BLaER1 (cell line): ENCODE results near the gene LRRC37B.
"Not testable (repeated sequence)": the region's sequence is repeated elsewhere in the genome, so short reads cannot be mapped to it uniquely, and the experiment has no call there.

Source experiments
- H3K27ac ChIP-seq: shearing (Covaris generic); formaldehyde crosslinking; 2 replicates; pipeline ENCODE4 v1.8.1; 2022
- H3K27me3 ChIP-seq: shearing (Covaris generic); formaldehyde crosslinking; 2 replicates; pipeline ENCODE4 v1.8.1; 2022
- H3K36me3 ChIP-seq: shearing (Covaris generic); formaldehyde crosslinking; 2 replicates; pipeline ENCODE4 v1.8.1; 2022
- H3K4me1 ChIP-seq: shearing (Covaris generic); formaldehyde crosslinking; 2 replicates; pipeline ENCODE4 v1.8.1; 2022
- H3K4me2 ChIP-seq: shearing (Covaris generic); formaldehyde crosslinking; 2 replicates; pipeline ENCODE4 v1.8.1; 2022
- H3K4me3 ChIP-seq: shearing (Covaris generic); formaldehyde crosslinking; 2 replicates; pipeline ENCODE4 v1.8.1; 2022
- H3K9ac ChIP-seq: shearing (Covaris generic); formaldehyde crosslinking; 2 replicates; pipeline ENCODE4 v1.8.1; 2022
- H3K9me3 ChIP-seq: shearing (Covaris generic); formaldehyde crosslinking; 2 replicates; pipeline ENCODE4 v1.8.1; 2022
- H4K20me1 ChIP-seq: shearing (Covaris generic); formaldehyde crosslinking; 2 replicates; pipeline ENCODE4 v1.8.1; 2022

The LRRC37B gene

GRCh38 chr17:32047663-32048062 is 40.5 kb downstream of the LRRC37B start:
- H3K27me3 ChIP-seq, H3K4me2 ChIP-seq, H3K9me3 ChIP-seq, H3K27ac ChIP-seq, H3K9ac ChIP-seq, H3K4me3 ChIP-seq, H3K4me1 ChIP-seq, H4K20me1 ChIP-seq: not testable (repeated sequence)
- peaks cover 12% of the 10 kb centered on the region for H3K36me3 ChIP-seq

GRCh38 chr17:32054985-32055384 is 47.8 kb downstream of the LRRC37B start:
- H4K20me1 ChIP-seq, H3K9me3 ChIP-seq, H3K36me3 ChIP-seq, H3K4me1 ChIP-seq, H3K27me3 ChIP-seq, H3K9ac ChIP-seq, H3K4me2 ChIP-seq, H3K27ac ChIP-seq, H3K4me3 ChIP-seq: not testable (repeated sequence)

- not testable (repeated sequence) for H3K27me3 ChIP-seq, H3K27ac ChIP-seq, H3K4me2 ChIP-seq, H3K9me3 ChIP-seq, H3K4me1 ChIP-seq, H3K36me3 ChIP-seq, H3K4me3 ChIP-seq, H3K9ac ChIP-seq, H4K20me1 ChIP-seq
Observed at GRCh38 chr17:32055425-32055824, 48.2 kb downstream of the LRRC37B start.

GRCh38 chr17:32056500-32056899 is 49.3 kb downstream of the LRRC37B start:
- not testable (repeated sequence) for H3K9ac ChIP-seq, H3K4me2 ChIP-seq, H4K20me1 ChIP-seq, H3K9me3 ChIP-seq, H3K36me3 ChIP-seq, H3K27ac ChIP-seq, H3K4me1 ChIP-seq, H3K4me3 ChIP-seq, H3K27me3 ChIP-seq

- H3K27me3 ChIP-seq, H3K4me2 ChIP-seq, H3K9ac ChIP-seq, H3K27ac ChIP-seq, H3K36me3 ChIP-seq, H4K20me1 ChIP-seq, H3K9me3 ChIP-seq, H3K4me1 ChIP-seq, H3K4me3 ChIP-seq: not testable (repeated sequence)
Observed at GRCh38 chr17:32057460-32058105, 50.4 kb downstream of the LRRC37B start.

- H3K4me1 ChIP-seq: peaks cover 22% of the 10 kb centered on the region
- H3K27me3 ChIP-seq, H3K9me3 ChIP-seq, H3K4me3 ChIP-seq, H3K27ac ChIP-seq, H3K9ac ChIP-seq, H3K36me3 ChIP-seq, H3K4me2 ChIP-seq, H4K20me1 ChIP-seq: not testable (repeated sequence)
Observed at GRCh38 chr17:32060695-32061094, 53.5 kb downstream of the LRRC37B start.

- H3K4me2 ChIP-seq, H3K4me3 ChIP-seq, H3K36me3 ChIP-seq, H4K20me1 ChIP-seq, H3K9ac ChIP-seq, H3K27ac ChIP-seq, H3K27me3 ChIP-seq, H3K9me3 ChIP-seq: not testable (repeated sequence)
- H3K4me1 ChIP-seq: peaks cover 30% of the 10 kb centered on the region
Observed at GRCh38 chr17:32061840-32062239, 54.7 kb downstream of the LRRC37B start.

- not testable (repeated sequence) for H3K27ac ChIP-seq, H3K4me3 ChIP-seq, H3K36me3 ChIP-seq, H3K27me3 ChIP-seq, H3K9me3 ChIP-seq, H3K9ac ChIP-seq, H4K20me1 ChIP-seq
- Histone ChIP-seq H3K4me2 (peak overlapping the region; percentile 30), H3K4me1 (peaks cover 30% of the 10 kb centered on the region)
Observed at GRCh38 chr17:32064091-32064490, 56.9 kb downstream of the LRRC37B start.

- not testable (repeated sequence) for H3K9ac ChIP-seq, H4K20me1 ChIP-seq, H3K27me3 ChIP-seq, H3K9me3 ChIP-seq, H3K4me3 ChIP-seq, H3K36me3 ChIP-seq
- Histone ChIP-seq H3K4me1 (peaks cover 30% of the 10 kb centered on the region), H3K4me2 (peak overlapping the region; percentile 55), H3K27ac (peak overlapping the region; percentile 65)
Observed at GRCh38 chr17:32066123-32066680, 59.0 kb downstream of the LRRC37B start.

GRCh38 chr17:32066863-32067642 is 59.9 kb downstream of the LRRC37B start:
- not testable (repeated sequence) for H3K9me3 ChIP-seq, H3K27me3 ChIP-seq, H3K4me3 ChIP-seq, H3K36me3 ChIP-seq, H4K20me1 ChIP-seq, H3K9ac ChIP-seq
- Histone ChIP-seq H3K4me1 (peaks cover 30% of the 10 kb centered on the region), H3K27ac (peak overlapping the region; percentile 65; the same call in 1 of the 2 replicates), H3K4me2 (peak overlapping the region; percentile 55)

GRCh38 chr17:32069067-32069466 is 61.9 kb downstream of the LRRC37B start:
- H4K20me1 ChIP-seq, H3K27me3 ChIP-seq, H3K9me3 ChIP-seq, H3K27ac ChIP-seq, H3K36me3 ChIP-seq, H3K9ac ChIP-seq, H3K4me2 ChIP-seq, H3K4me3 ChIP-seq: not testable (repeated sequence)
- H3K4me1 ChIP-seq: peaks cover 16% of the 10 kb centered on the region

- not testable (repeated sequence) for H3K36me3 ChIP-seq, H3K4me1 ChIP-seq, H3K9me3 ChIP-seq, H3K27me3 ChIP-seq, H3K9ac ChIP-seq, H4K20me1 ChIP-seq, H3K4me2 ChIP-seq, H3K4me3 ChIP-seq
- 0 out of 2 replicates have a peak overlapping the region, but pooled peaks have one; percentile 18 for H3K27ac ChIP-seq
Observed at GRCh38 chr17:32071961-32072360, 64.8 kb downstream of the LRRC37B start.

GRCh38 chr17:32073131-32073530 is 65.9 kb downstream of the LRRC37B start:
- not testable (repeated sequence) for H3K36me3 ChIP-seq, H3K9ac ChIP-seq, H3K4me3 ChIP-seq, H3K27me3 ChIP-seq, H3K27ac ChIP-seq, H4K20me1 ChIP-seq, H3K9me3 ChIP-seq, H3K4me1 ChIP-seq, H3K4me2 ChIP-seq

GRCh38 chr17:32079753-32080152 is 72.6 kb downstream of the LRRC37B start:
- H3K9me3 ChIP-seq, H3K4me3 ChIP-seq, H4K20me1 ChIP-seq, H3K36me3 ChIP-seq, H3K27me3 ChIP-seq, H3K9ac ChIP-seq: not testable (repeated sequence)
- peak overlapping the region; percentile 38; the same call in 1 of the 2 replicates for H3K27ac ChIP-seq
- peak overlapping the region; percentile 76 for H3K4me2 ChIP-seq
- H3K4me1 ChIP-seq: peaks cover 21% of the 10 kb centered on the region

GRCh38 chr17:32083550-32083979 is 76.4 kb downstream of the LRRC37B start:
- H3K27ac ChIP-seq: peak overlapping the region; percentile 78

More at GRCh38 chr17:32083550-32083979, 76.4 kb downstream of the LRRC37B start:
- H3K4me1 ChIP-seq: peaks cover 24% of the 10 kb centered on the region
- peak overlapping the region; percentile 61 for H3K4me3 ChIP-seq
- H3K9ac ChIP-seq: peak overlapping the region; percentile 73
- peak overlapping the region; percentile 77 for H3K4me2 ChIP-seq
- not testable (repeated sequence) for H3K9me3 ChIP-seq, H3K27me3 ChIP-seq, H4K20me1 ChIP-seq, H3K36me3 ChIP-seq
